Lung (tissue), 12 donors: ENCODE measurements around the gene FRAS1. TPM values are rescaled to one million over a fixed set of nuclear protein-coding genes. Genes with fewer than 3 reads are reported as not detected.

Experiments
- ATAC-seq: fragments of 200-7000 bp; cut with Tn5 transposase; one replicate; pipeline ENCODE4 v1.9.1; 2020; ENCODE audit warnings: moderate number of reproducible peaks; ENCODE audit not compliant: insufficient read depth, low FRiP score
- DNase-seq, 3 donors: peaks; one replicate each; pipeline ENCODE4 v3.0.0-alpha.2; 2013 to 2017
- H3K27ac ChIP-seq, 2 donors: one replicate each; pipeline ENCODE4 v1.5.1; 2013; ENCODE audit warnings: mild to moderate bottlenecking in 2 of 2, moderate library complexity in 2 of 2, control low read depth in 1 of 2, inconsistent platforms in 1 of 2, low read depth in 1 of 2, low read length in 1 of 2
- H3K27me3 ChIP-seq, 3 donors: one replicate each; pipeline ENCODE4 v1.5.1; 2013; ENCODE audit warnings: low read length in 2 of 3; ENCODE audit not compliant: control insufficient read depth in 3 of 3, insufficient read depth in 3 of 3
- H3K36me3 ChIP-seq, 4 donors: one replicate each; pipeline ENCODE4 v1.5.1; 2013; ENCODE audit warnings: low read length in 4 of 4, mild to moderate bottlenecking in 1 of 4, moderate library complexity in 1 of 4; ENCODE audit not compliant: control insufficient read depth in 4 of 4, insufficient read depth in 4 of 4
- H3K4me1 ChIP-seq, 5 donors: one replicate each; pipeline ENCODE4 v1.5.1; 2013; ENCODE audit warnings: low read length in 5 of 5, mild to moderate bottlenecking in 2 of 5, moderate library complexity in 1 of 5; ENCODE audit not compliant: control insufficient read depth in 5 of 5, insufficient read depth in 5 of 5
- H3K4me3 ChIP-seq: one replicate; pipeline ENCODE4 v1.5.1; 2013; ENCODE audit warnings: mild to moderate bottlenecking, control low read depth, moderate library complexity
- H3K9ac ChIP-seq, 2 donors: one replicate each; pipeline ENCODE4 v1.5.1; 2013; ENCODE audit warnings: low read length in 2 of 2, control low read depth in 1 of 2; ENCODE audit not compliant: insufficient read depth in 1 of 2
- H3K9me3 ChIP-seq, 4 donors: one replicate each; pipeline ENCODE4 v1.5.1; 2013; ENCODE audit warnings: low read length in 3 of 4, mild to moderate bottlenecking in 1 of 4, moderate library complexity in 1 of 4; ENCODE audit not compliant: control insufficient read depth in 4 of 4, insufficient read depth in 3 of 4
- WGBS, 2 donors: extraction: QIAGEN DNeasy Blood & Tissue Kit; methylation state at CpG; one replicate each; pipeline ENCODE4 v1.1.7; 2013; 5-methylcytosine and 5-hydroxymethylcytosine counted together
- polyA plus RNA-seq, 2 donors: library from polyadenylated mRNA; stranded (reverse); fragments of 200-250 nt; gene quantifications; one replicate each; pipeline ENCODE4 v1.2.1, GENCODE V29; 2013
- total RNA-seq, 2 donors: library from RNA; depleted of rRNA in 1 of 2; stranded (reverse); fragments of >200 nt in 1 of 2; gene quantifications; one replicate each; pipeline ENCODE4 v1.2.1, GENCODE V29; 2014 to 2021
- TF ChIP-seq, protein P1 (sequence below): IDR thresholded peaks from 2 replicates; pipeline ENCODE4 v1.5.1; 2012; ENCODE audit warnings: mild to moderate bottlenecking; ENCODE audit errors: control extremely low read depth, extremely low read depth
- donor health status: control.
- donor health status: control.
- donor health status: Bipolar disorder and iron deficiency.
- donor health status: healthy.
- donor health status: DM: yes; HTN: yes; CAD: no.

Gene FRAS1
- total and polyA plus RNA-seq, 4 donors = 0.45 to 53.8 (median 6.9) TPM

DNA sequence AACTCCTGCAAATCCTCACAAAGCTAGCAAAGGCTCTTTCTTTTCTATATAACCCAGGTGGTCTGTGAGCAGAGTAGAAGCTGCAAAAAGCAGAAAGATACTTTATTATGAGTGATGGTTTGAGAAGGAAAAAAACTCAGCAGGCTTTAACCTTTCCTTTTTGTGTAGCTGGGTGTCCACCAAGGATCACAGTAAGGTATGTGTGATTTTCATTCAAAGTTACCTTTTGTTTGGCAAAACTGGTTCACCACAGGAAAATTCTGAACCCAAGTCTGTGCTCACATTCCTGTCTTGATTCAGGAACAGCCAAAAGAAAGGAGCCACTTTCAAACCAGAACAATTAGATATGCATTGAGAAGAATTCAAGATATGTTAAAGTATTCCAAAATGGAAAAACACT, 35.7 kb downstream of the FRAS1 start:
- Histone ChIP-seq H3K27me3 (no peaks in the 10 kb centered on the region), H3K4me1 (no peaks in the 10 kb centered on the region), H3K9ac (no peak overlapping the region), H3K4me3 (no peak overlapping the region), H3K36me3 (no peaks in the 10 kb centered on the region), H3K9me3 (peaks cover 0 to 3% (median 0%) of the 10 kb centered on the region in 4 donors), H3K27ac (no peak overlapping the region)
- TF ChIP-seq, protein P1, sequence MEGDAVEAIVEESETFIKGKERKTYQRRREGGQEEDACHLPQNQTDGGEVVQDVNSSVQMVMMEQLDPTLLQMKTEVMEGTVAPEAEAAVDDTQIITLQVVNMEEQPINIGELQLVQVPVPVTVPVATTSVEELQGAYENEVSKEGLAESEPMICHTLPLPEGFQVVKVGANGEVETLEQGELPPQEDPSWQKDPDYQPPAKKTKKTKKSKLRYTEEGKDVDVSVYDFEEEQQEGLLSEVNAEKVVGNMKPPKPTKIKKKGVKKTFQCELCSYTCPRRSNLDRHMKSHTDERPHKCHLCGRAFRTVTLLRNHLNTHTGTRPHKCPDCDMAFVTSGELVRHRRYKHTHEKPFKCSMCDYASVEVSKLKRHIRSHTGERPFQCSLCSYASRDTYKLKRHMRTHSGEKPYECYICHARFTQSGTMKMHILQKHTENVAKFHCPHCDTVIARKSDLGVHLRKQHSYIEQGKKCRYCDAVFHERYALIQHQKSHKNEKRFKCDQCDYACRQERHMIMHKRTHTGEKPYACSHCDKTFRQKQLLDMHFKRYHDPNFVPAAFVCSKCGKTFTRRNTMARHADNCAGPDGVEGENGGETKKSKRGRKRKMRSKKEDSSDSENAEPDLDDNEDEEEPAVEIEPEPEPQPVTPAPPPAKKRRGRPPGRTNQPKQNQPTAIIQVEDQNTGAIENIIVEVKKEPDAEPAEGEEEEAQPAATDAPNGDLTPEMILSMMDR = no peak
- DNase-seq = no peak
- no peak for ATAC-seq

DNA sequence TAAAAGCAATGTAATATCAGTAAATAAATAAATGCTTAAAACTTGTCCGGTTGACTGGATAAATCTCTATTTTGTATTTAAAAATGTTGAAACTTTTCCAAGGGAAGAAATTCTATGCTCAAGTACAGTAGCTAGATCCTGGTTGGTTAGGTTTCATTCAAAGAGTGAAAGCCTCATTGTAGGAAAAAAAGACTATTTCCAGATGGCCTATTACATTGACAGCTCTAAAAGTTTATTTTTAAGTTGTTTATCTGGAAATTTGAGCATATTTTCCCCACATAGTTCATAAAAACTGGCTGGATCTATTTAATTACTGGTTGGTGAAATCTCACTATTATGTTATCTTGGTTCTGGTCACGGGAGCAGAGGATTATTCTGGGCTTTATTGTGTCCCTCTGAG, 38.0 kb downstream of the FRAS1 start:
- DNase-seq = peak in 2 of 3 donors; percentile 62 to 79
- Histone ChIP-seq H3K27ac (no peak overlapping the region), H3K9me3 (peaks cover 0 to 3% (median 0%) of the 10 kb centered on the region in 4 donors), H3K4me1 (peaks cover 0 to 9% (median 5%) of the 10 kb centered on the region in 5 donors), H3K27me3 (no peaks in the 10 kb centered on the region), H3K4me3 (no peak overlapping the region), H3K9ac (no peak overlapping the region), H3K36me3 (no peaks in the 10 kb centered on the region)
- 67 to 85% methylated on average over 2 of the region's 2 CpGs for WGBS, 2 donors
- no peak for ATAC-seq
- TF ChIP-seq, protein P1 = no peak

DNA sequence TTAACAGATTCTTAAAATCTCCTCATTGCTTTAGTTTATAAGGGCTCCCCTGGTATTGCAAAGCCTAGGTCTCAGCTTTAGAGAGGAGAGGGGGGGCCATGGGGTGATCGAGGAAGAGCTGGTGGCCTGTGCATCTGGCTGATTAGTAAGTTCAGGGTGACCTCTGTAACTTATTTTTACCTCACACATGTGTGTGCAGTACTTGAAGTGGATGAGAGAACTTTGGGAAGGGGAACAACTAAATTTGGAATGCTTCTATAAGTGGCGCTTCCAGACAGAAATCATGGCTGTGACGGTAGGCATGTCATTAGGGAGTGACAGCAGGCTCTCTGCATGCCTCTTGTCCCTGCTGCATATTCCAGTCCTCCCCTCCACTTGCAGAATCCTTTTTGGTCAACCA, 41.9 kb downstream of the FRAS1 start:
- H3K27ac ChIP-seq = no peak overlapping the region
- ATAC-seq = no peak
- TF ChIP-seq, protein P1 = no peak
- 77 to 93% methylated on average over 3 of the region's 3 CpGs for WGBS, 2 donors
- DNase-seq = no peak
- no peak overlapping the region for H3K4me3 ChIP-seq
- H3K27me3 ChIP-seq = no peaks in the 10 kb centered on the region
- H3K36me3 ChIP-seq = no peaks in the 10 kb centered on the region
- H3K9ac ChIP-seq = no peak overlapping the region
- peaks cover 0 to 3% (median 0%) of the 10 kb centered on the region in 4 donors for H3K9me3 ChIP-seq
- H3K4me1 ChIP-seq = peaks cover 0 to 13% (median 5%) of the 10 kb centered on the region in 5 donors

DNA sequence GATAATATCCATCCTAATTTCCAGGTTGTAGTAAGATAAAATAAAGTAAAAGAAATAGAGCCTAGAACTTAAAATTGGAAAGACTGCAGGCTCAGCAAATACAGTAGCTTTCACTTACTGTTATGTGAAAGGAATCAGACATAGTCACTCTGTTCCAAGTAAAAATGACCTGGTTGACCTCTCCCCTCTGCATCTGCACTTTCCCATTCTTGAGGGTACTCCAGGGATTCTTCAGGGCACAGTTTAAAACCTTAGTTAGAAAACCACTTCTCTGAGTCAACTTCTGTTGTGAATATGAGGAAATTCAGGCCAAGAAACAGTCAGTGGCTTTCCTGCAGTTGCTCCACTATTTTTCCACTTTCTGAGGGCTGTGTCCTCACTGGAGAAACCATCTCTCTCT, 42.9 kb downstream of the FRAS1 start:
- peaks cover 0 to 3% (median 0%) of the 10 kb centered on the region in 4 donors for H3K9me3 ChIP-seq
- ATAC-seq (peak; percentile 70), DNase-seq (peak in 1 of 3 donors; percentile 44)
- no peaks in the 10 kb centered on the region for H3K36me3 ChIP-seq
- TF ChIP-seq, protein P1 = no peak
- no peak overlapping the region for H3K9ac ChIP-seq
- H3K27ac ChIP-seq = no peak overlapping the region
- H3K4me3 ChIP-seq = no peak overlapping the region
- no peaks in the 10 kb centered on the region for H3K27me3 ChIP-seq
- peaks cover 0 to 13% (median 5%) of the 10 kb centered on the region in 5 donors for H3K4me1 ChIP-seq
